Ascending aorta (tissue), 2 donors: ENCODE data around the gene BRWD1. TPM values are rescaled to one million over a fixed set of nuclear protein-coding genes. Genes with fewer than 3 reads are reported as not detected.

Experiments used
- DNase-seq, 2 donors: peaks; one replicate each; pipeline ENCODE4 v3.0.0-alpha.2; 2019; ENCODE audit warnings: low spot score in 2 of 2
- H3K27ac ChIP-seq, 2 donors: fragments of 200-600 bp; sonication (generic); one replicate each; pipeline ENCODE4 v1.5.1; 2016 to 2017; ENCODE audit warnings: mild to moderate bottlenecking in 1 of 2
- H3K27me3 ChIP-seq: fragments of 200-600 bp; sonication (generic); one replicate; pipeline ENCODE4 v1.5.1; 2017
- H3K36me3 ChIP-seq, 2 donors: fragments of 200-600 bp; sonication (generic); one replicate each; pipeline ENCODE4 v1.5.1; 2016
- H3K4me1 ChIP-seq, 2 donors: fragments of 200-600 bp; sonication (generic); one replicate each; pipeline ENCODE4 v1.5.1; 2016 to 2017; ENCODE audit warnings: mild to moderate bottlenecking in 1 of 2
- H3K4me3 ChIP-seq, 2 donors: fragments of 200-600 bp; sonication (generic); one replicate each; pipeline ENCODE4 v1.5.1; 2016 to 2017; ENCODE audit warnings: mild to moderate bottlenecking in 1 of 2
- H3K9me3 ChIP-seq, 2 donors: fragments of 200-600 bp; sonication (generic); one replicate each; pipeline ENCODE4 v1.5.1; 2016
- intact Hi-C: fragments of 100-400 bp; cut with DNase I; formaldehyde crosslinking; loops from one replicate; pipeline ENCODE4 v1.15.1; 2023
- total RNA-seq: library from RNA; depleted of rRNA; stranded (reverse); fragments of >200 nt; gene quantifications from one replicate; pipeline ENCODE4 v1.1.0, GENCODE V29; 2016
- TF ChIP-seq, protein P1 (sequence below), 3 experiments: fragments of 200-600 bp in 2 of 3; fragments of 450-650 bp in 1 of 3; sonication (generic) in 2 of 3; IDR thresholded peaks; one replicate each; pipeline ENCODE4 v1.5.1; 2016 to 2019; ENCODE audit warnings: antibody characterized with exemption in 3 of 3, mild to moderate bottlenecking in 1 of 3, moderate library complexity in 1 of 3

The BRWD1 gene
- total RNA-seq, 1 donor from 2014 or later: 15.4 TPM

DNA sequence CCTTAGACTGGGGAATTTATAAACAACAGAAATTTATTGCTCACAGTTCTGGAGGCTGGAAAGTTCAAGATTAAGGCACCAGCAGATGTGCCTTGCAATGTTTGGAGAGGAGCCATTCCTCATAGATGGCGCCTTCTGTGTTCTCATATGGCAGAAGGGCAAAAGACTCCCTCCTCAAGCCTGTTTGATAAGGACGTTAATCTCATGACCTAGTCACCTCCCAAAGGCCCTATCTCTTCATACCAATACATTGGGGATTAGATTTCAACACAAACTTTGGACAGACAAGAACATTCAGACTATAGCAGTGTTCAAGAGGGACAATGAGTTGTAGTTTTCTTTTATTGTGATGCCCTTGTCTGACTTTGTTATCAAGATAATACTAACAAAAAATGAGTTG, 164.5 kb downstream of the BRWD1 start:
- intact Hi-C loops: no loop called here

DNA sequence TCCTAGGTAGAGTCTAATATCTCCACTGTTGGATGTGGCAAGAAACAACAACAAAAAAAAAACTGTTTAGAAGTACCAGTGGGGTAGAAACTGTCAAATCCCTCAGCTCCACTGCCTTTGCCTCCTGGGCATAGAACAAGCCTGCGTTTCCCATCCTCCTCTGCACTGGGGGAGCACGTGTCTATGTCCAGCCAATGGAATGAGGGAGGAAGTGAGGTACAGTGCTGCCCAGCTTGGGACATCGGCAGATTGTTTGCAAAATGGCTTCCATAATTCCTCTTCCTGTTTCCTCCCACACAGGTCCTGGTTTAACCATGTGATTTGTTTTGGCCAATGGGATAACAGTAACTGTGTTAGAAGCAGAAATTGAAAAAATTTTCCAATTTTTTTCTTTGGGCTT, 169.2 kb downstream of the BRWD1 start:
- DNase-seq: no peak
- Histone ChIP-seq H3K4me3 (no peak overlapping the region), H3K4me1 (no peaks in the 10 kb centered on the region), H3K27me3 (no peaks in the 10 kb centered on the region), H3K36me3 (no peaks in the 10 kb centered on the region), H3K9me3 (no peaks in the 10 kb centered on the region), H3K27ac (no peak overlapping the region)
- intact Hi-C loops: loop anchor here (5.0 kb wide), 1 partner anchor 637 kb away; no protein-coding TSS in a partner anchor
- TF ChIP-seq, protein P1, sequence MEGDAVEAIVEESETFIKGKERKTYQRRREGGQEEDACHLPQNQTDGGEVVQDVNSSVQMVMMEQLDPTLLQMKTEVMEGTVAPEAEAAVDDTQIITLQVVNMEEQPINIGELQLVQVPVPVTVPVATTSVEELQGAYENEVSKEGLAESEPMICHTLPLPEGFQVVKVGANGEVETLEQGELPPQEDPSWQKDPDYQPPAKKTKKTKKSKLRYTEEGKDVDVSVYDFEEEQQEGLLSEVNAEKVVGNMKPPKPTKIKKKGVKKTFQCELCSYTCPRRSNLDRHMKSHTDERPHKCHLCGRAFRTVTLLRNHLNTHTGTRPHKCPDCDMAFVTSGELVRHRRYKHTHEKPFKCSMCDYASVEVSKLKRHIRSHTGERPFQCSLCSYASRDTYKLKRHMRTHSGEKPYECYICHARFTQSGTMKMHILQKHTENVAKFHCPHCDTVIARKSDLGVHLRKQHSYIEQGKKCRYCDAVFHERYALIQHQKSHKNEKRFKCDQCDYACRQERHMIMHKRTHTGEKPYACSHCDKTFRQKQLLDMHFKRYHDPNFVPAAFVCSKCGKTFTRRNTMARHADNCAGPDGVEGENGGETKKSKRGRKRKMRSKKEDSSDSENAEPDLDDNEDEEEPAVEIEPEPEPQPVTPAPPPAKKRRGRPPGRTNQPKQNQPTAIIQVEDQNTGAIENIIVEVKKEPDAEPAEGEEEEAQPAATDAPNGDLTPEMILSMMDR (IDR thresholded peaks at IDR 0.05): no peak

More for the DNA sequence above, 164.5 kb downstream of the BRWD1 start:
- Histone ChIP-seq H3K4me3 (no peak overlapping the region), H3K9me3 (no peaks in the 10 kb centered on the region), H3K4me1 (no peaks in the 10 kb centered on the region), H3K27me3 (no peaks in the 10 kb centered on the region), H3K27ac (no peak overlapping the region), H3K36me3 (no peaks in the 10 kb centered on the region)
- no peak for DNase-seq
- TF ChIP-seq, protein P1 (IDR thresholded peaks at IDR 0.05): no peak

DNA sequence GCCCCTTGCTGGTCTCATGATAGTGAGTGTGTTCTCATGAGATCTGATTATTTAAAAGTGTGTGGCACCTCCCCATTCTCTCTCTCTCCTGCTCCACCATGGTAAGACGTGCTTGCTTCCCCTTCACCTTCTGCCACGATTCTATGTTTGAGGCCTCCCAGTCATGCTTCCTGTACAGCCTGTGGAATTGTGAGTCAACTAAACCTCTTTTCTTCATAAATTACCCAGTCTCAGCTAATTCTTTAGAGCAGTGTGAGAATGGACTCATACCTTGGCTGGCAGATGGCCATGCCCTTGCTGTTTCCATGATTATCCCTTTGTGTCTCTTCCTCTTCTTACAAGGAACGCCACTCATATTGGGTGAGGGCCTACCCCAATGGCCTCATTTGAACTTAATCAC, 170.5 kb downstream of the BRWD1 start:
- no peaks in the 10 kb centered on the region for H3K36me3 ChIP-seq
- H3K27me3 ChIP-seq: no peaks in the 10 kb centered on the region
- H3K4me1 ChIP-seq: no peaks in the 10 kb centered on the region
- TF ChIP-seq, protein P1 (IDR thresholded peaks at IDR 0.05): no peak
- intact Hi-C loops: loop anchor here (5.0 kb wide), 1 partner anchor 636 kb away; no protein-coding TSS in a partner anchor
- no peak overlapping the region for H3K27ac ChIP-seq
- H3K9me3 ChIP-seq: no peaks in the 10 kb centered on the region
- no peak for DNase-seq
- H3K4me3 ChIP-seq: no peak overlapping the region

DNA sequence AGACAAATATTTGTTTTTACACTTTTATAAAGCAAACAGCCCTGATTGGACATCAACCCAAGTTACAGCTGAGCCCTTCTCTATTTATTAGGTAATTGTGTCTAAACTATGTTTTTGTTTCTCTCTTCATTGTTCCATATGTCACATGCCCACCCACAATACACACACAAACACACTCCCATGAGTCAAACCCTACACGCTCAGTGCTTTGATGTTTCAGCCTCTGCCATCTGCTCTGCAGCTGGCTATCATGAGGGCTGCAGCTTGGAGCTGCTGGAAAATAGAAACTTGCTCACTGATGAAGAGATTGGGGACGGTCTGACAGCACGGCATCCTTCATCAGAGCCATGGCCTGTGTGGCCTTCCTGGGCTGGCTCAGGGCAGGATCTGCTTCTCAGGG, 171.9 kb downstream of the BRWD1 start:
- no peaks in the 10 kb centered on the region for H3K27me3 ChIP-seq
- no peaks in the 10 kb centered on the region for H3K9me3 ChIP-seq
- no peak overlapping the region for H3K4me3 ChIP-seq
- no peaks in the 10 kb centered on the region for H3K4me1 ChIP-seq
- no peaks in the 10 kb centered on the region for H3K36me3 ChIP-seq
- H3K27ac ChIP-seq: no peak overlapping the region
- intact Hi-C loops: loop anchor here (5.0 kb wide), 1 partner anchor 634 kb away; no protein-coding TSS in a partner anchor
- TF ChIP-seq, protein P1 (IDR thresholded peaks at IDR 0.05): no peak
- no peak for DNase-seq

DNA sequence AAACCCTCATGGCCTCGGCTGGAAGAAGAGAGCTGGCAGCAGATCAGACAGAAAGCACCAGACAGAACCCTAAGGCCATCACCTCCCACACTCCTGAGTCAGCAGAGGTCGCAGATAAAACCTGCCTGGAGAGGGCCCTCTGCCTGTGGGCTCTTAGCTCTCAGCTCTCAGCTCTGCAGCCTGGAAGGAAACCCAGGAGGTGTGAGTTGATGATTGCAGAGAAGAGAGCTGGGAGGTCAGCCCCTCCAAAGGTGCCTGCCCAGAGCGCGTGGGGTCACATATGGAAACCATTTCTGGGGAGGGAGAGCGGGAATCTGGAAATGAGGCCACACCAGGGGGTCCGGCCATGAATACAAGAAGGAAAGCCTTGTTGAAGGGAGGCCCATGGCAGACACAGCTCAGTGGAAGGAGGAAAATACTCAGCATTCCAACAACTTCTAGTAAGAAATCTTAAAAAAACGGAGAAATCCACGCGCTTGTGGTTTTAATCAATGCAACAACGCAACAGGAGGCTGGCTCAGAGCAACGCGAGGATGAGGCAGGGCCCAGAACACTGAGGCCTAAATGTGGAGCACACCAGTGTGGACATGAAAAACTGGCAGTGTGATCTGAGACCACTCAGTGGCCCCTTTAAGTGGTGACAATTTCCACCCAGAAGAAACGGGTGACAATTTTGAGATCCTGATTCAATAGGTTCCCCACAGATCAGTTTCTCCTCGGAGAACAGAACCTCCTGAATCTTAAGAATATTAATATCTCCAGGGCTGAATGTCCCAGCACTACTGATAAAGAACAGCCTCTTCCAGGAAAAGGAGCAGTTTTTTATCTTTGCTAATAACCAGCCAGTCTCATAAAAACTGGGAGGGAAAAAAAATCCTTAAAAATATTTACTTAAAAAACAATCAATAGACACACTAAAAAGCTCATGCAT, 175.9 kb downstream of the BRWD1 start:
- H3K4me3 ChIP-seq: no peak overlapping the region
- no peaks in the 10 kb centered on the region for H3K4me1 ChIP-seq
- no peaks in the 10 kb centered on the region for H3K9me3 ChIP-seq
- H3K27ac ChIP-seq: peak overlapping the region in 1 of 2 donors; percentile 12
- TF ChIP-seq, protein P1 (IDR thresholded peaks at IDR 0.05): no peak
- H3K36me3 ChIP-seq: no peaks in the 10 kb centered on the region
- no peak for DNase-seq
- intact Hi-C loops: loop anchor here (1.0 to 10.0 kb wide), 3 partner anchors 403 to 763 kb away; no protein-coding TSS in a partner anchor
- H3K27me3 ChIP-seq: no peaks in the 10 kb centered on the region
